Esophagus squamous epithelium (tissue), 4 donors: Measurements from ENCODE around the gene ITPR3.

Experiments
- CTCF ChIP-seq, 6 experiments: fragments of 450-650 bp in 4 of 6; fragments of 200-600 bp in 2 of 6; sonication (generic) in 2 of 6; IDR thresholded peaks; one replicate each; pipeline ENCODE4 v1.5.1; 2016 to 2019; ENCODE audit warnings: antibody characterized with exemption in 6 of 6, mild to moderate bottlenecking in 4 of 6, moderate library complexity in 4 of 6
- POLR2A ChIP-seq, 4 donors: fragments of 450-650 bp; IDR thresholded peaks; one replicate each; pipeline ENCODE4 v1.6.1; 2017; ENCODE audit warnings: antibody characterized with exemption in 4 of 4, mild to moderate bottlenecking in 4 of 4, moderate library complexity in 3 of 4

DNA sequence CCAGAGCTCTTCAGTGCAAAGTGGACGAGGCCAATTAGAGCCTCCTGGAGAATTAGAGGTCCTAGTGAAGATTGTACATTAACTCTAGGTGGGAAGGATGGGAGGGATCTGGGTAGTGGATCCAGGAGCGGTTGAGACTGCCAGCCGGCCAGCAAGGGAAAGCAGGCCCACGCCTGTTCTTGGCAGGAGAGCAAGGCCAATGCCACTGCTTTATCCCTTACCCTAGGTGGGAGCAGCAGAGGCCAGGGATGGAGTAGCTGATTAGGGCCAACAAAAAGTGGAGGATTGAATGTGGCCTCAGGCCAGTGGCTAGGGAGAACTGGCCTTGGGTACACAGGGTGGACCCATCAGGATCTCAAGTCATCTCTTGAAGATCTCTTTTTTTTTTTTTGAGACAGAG is 3.7 kb downstream of the ITPR3 start:
- TF ChIP-seq CTCF (IDR thresholded peaks at IDR 0.05) (no peak), POLR2A (IDR thresholded peaks at IDR 0.05) (no peak)
